Measurements from ENCODE around the gene GAB4. TPM values are rescaled to one million over a fixed set of nuclear protein-coding genes. Genes with fewer than 3 reads are reported as not detected.

Gene GAB4
- total RNA-seq, 1 experiment from 2014 or later, result 0.11 TPM

Other genes with a start within 250 kb of the GAB4 start
- not detected in 2 replicates for gene XKR3, start 182.8 kb downstream of the GAB4 start, total RNA-seq (2014; rRNA removed; shearing (Covaris generic); ENCODE audit: low replicate concordance)
- gene IL17RA, start 76.8 kb upstream of the GAB4 start, total RNA-seq (2014; rRNA removed; shearing (Covaris generic); ENCODE audit: low replicate concordance), result 5.8 and 7.1 TPM in 2 replicates
- 0.04 and 0.76 TPM in 2 replicates for gene TMEM121B, start 113.1 kb upstream of the GAB4 start, total RNA-seq (2014; rRNA removed; shearing (Covaris generic); ENCODE audit: low replicate concordance)
- gene HDHD5, start 151.1 kb upstream of the GAB4 start, total RNA-seq (2014; rRNA removed; shearing (Covaris generic); ENCODE audit: low replicate concordance), result 29.8 and 61.2 TPM in 2 replicates
- 38.5 and 43.6 TPM in 2 replicates for gene ADA2, start 211.2 kb upstream of the GAB4 start, total RNA-seq (2014; rRNA removed; shearing (Covaris generic); ENCODE audit: low replicate concordance)